Fibroblast of skin of right quadriceps (primary cell): ENCODE data around the gene NCR2.

Source experiments
- DNase-seq: peaks from one replicate; pipeline ENCODE4 v3.0.0-alpha.2; 2013

The NCR2 gene

DNA sequence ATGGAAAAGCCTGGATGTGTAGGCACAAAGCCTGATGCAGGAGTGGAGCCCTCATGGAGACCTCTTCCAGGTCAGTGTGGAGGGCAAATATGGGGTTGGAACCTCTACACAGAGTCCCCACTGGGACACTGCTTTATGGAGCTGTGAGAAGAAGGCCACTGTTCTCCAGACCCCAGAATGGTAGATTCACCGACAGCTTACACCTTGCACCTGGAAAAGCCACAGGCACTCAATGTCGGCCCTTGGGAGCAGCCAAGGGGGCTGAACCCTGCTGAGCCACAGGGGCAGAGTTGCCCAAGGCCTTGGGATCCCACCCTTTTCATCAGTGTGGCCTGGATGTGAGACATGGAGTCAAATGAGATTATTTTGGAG is 24.9 kb downstream of the NCR2 start:
- DNase-seq, result no peak

DNA sequence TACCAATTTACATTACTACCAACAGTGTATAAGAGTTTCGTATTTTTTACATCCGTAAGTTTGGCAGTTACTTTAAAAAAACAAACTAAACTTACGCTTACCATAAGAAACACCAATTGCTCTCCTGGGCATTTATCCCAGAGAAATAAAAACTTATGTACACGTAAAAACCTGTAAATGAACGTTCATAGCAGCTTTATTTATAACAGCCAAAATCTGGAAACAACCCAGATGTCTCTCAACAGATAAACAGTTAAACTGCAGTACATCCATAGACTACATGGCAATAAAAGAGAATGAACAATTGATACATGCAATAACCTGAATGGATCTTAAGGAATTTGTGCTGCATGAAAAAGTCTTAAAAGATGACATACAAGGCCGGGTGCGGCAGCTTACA is 30.7 kb downstream of the NCR2 start:
- no peak for DNase-seq

DNA sequence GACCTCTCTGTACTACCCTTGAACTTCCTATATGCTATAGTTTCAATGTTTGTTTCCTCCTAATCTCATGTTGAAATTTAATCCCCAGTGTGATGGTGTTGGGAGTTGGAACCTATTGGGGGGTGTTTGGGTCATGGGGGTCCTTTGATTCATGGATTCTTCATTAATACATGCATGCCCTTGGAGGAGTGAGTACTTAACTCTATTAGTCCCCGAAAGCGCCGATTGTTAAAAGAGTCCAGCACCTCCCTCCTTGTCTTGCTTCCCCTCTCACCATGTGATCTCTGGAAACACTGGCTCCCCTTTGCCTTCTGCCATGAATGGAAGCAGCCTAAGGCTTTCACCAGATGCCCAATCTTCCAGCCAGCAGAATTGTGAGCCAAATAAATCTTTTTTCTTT is 31.7 kb downstream of the NCR2 start:
- DNase-seq, result no peak

DNA sequence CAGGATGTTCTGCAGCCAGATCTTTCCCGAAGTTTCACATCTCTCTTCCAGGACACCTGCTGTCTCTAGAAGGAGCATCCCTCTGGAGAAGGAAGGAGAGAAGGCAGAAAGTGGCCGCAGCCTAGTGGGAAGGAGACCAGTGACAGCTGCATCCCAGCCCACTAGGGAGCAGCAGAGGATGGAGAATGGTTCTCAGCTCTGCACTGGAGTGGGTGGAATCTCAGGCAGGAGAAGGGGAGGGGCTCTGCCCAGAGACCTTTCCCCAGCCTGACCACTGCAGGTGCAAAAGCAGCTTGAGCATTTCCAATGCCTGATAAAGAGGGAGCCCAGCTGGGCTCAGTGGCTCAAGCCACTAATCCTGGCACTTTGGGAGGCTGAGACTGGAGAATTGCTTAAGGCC is 32.3 kb downstream of the NCR2 start:
- peak; percentile 48 for DNase-seq

DNA sequence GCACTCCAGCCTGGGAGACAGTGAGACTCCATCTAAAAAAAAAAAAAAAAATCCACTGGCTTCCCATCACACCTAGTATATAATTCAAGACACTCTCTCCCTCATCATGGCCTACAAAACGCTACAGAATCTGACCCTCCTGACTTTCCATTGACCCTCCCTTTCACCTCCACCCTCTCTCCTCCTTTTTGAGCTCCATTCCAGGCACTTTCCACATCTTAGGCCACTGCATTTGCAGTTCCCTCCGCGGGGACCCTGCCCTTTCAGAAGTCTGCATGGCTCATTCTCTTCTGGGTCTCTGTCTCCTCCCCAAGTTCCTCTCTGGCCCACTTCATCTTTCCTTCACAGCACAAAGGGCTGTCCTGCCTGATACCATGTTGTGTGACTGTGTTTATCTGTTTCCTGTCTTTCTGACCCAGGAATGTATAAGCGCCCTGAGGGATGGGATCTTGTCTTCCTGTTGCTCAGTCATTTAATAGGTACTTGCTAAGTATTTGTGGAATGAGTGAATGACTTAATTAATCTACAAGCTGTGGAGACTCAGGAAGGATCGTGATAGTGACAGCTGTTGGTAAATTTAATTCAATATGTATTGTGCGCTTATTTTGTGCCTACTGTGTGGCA is 35.2 kb downstream of the NCR2 start:
- DNase-seq, result peak; percentile 15

DNA sequence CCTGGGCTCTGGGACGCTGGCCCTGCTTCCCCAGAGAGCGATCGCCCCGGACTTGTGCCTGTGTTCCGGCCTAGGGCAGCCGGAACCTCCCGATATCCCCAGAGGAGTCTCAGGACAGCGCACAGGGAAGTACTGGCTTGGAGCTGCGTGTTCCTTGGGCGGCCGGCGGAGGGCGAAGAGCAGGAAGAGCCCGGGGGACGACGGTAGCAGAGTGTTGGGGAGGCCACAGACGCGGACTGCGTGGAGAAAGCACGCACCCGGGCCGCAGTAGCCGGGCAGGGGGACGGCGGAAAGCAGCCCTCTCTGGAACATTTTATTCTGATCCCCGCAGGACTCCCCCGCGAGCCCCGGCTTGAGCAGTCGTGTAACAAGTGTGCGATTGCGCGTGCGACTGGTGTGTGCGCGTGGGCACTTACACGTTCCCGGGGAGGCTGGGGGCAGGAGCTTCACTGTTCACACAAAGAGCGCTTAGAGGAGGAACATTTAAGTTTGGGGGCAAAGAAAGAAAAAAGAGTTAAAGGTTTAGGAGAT is 36.1 kb downstream of the NCR2 start:
- DNase-seq, result peak; percentile 32

DNA sequence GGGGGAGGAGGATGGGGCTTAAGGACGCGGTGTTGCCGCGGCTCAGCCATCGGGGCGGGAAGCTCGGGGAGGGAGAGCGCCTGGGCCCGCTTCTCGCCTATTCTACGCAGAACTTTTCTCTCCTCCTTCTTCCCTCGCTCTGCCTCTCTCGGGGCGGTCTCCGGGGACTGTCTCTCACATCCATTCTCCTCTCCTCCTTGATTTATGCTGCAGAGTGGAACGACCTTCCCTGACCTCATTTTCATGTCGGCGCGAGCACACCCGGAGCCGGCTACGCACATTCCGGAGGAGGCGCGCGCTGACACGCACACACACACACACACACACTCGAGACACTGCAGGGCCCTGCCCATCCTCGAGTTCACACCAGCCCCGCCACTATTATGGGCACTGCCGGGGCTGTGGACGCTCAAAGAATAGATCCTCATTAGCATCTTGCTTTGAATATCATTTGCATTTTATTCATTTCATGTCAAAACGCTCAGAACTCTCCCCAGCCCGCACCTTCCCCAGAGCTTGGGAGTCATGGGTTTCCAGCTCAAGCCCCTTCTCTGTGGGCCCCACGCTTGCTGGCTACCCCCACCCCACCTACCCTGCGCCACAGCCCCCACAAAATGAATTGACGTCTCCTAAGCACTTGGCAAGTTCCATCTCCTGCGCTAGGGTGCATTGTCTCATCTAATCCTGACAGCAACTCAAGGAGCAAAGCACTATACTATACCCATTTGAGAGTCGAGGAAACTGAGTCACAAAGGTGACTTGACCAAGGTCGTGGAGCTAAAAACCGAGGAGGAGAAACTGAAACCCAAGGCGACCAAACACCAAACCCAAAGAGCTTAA is 36.8 kb downstream of the NCR2 start:
- peak; percentile 35 for DNase-seq

DNA sequence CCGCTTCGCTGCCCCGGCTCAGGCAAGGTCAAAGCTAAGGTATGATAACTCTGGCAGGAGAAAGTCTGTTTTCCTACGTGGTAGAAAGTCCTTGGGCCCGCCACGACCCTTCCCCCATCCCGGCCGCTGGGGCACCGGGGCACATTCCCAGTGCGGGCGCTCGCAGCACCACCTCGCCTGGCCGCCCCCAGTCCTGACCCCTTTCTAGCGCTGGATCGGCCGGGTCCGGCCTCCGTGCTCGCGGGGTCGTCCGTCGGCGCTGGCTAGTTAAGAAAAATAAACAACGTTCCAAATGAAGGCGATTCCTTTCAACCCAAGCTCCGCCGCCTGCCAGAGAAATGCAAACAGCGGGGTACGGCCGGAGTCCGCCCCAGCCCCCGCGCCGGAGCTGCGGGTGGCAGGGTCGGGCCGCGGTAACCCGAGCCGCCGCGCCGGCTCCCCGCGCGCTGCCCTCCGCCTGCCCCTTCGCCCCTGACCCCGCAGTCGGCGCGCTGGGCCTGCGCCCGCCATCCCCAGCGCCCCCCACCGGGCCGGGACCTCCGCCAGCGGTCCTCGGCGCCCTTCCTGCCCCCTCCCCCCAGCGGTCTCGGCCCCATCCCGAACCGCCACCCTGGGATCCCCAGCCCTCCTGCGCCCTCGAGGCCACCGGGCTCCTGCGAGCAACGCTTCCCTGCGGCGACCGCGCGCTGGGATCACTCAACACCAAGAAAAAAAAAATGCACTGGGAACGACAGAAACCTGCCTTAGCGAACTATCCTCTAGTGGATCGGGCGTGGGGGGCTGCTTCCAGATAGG is 37.6 kb downstream of the NCR2 start:
- DNase-seq, result no peak

DNA sequence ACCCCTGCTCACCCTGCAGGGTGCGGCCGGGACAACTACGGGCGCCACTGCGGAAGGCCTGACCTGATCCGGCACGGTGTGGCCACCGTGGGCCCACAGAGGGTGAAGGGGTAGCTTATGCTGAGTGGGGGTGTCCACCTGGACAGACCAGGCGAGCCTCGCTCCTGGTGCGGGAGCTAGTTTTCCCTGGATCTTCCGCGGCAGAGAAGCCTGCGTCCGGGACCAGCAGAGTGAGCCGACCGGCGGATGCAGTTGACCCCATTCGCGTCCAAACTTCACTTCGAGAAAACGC is 38.2 kb downstream of the NCR2 start:
- no peak for DNase-seq

DNA sequence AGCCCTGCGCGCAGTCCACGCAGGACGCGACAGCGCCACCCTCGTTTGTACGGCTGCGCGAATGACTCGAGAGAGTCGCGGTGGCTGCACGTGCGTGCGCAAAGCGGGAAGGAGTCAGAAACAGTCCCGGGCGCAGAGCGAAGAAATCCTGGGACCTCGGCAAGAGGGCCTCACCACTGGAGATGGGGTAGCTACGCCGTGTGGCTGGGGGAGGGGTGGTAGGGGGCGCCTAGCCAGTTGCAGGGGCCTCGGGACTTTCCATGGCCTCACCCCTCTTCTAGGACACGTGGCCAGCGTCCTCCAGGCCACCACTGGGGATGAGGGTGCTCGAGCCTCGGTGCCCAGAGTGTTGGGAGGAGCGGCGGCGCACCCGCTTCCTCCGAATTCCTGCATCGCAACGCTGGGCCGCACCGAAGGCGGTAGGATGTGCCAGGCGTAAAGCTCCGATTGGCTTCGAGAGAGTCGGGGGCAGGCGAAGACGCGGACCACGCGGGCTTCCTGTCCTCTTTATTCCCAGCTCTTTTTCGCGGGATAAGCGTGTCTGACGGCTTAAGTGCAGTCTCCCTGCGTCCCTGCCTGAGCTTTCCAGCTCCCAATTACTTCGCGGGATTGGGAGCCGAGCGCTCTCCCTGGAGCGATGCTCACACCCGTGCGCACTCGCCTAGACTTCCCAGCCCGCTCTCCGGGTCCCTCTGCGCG is 38.7 kb downstream of the NCR2 start:
- DNase-seq, result peak; percentile 13

DNA sequence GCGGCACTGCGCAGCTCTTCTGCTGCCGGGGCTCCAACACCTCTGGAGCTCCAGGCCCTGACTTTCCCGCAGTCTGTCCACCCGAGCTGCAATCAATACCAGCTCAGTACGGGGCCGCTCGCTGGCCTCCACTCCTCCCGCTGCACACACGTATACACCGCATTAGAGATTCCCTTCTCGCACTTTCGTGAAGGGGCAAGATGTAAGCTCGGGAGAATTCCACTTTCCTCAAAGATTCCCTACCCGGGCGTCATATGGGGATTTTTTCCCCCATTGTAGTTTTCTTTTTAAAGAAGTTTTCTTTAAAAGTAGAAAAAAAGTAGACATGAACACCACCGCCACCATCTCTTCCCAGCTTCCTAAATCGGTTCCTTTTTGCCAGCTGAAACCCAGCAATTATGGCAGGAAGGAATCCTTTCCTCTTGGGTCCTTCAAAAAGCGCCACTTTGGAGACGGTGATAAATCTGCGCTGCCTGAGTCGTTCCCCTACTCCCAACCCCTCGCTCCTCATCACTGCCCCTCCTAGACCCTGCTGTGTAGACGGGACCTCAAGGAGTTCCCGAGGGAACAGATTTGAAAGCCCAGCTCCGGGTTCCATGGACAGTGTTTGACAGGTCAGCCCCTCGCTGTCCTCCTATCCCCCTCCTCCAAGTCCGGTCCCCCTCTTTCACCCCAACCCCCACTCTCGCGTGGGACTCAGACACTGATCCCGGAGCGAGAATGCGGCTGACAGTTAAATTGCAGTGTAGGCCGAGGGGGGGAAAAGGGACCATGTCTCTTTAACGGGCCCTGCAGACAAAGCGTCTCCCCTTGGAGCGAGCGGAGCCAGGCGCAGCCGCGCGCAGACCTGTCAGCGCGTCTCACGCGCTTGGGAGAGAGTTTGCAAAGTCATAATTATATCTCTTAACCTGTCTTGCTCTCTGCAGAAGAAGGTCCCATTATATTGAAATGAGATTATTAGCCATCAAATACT is 39.5 kb downstream of the NCR2 start:
- no peak for DNase-seq

DNA sequence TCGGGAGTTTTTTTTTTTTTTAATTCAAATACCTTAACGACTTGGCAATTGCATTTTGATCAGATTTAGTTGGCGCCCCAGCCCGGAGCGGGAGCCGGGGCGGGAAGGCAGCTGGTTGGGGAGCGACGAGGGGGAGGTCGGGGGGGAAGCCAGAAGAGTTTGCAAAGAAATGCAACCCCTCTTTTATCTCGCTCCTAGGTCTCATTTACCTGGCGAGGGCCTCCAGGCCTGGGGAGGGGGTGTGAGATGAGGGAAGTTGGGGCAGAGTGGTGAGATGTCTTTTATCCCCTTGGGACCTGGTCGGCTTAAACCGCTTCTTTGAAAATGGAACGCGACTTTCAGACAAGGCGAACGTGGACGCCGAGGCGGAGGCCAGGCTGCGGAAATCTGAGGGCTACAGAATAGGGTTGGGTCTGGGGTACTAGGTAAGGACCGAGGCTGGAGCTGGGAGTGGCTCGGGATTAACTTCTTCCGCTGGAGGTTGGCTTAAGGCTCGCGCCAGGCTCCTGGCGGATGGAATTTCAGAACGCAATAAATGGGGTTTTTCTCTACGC is 40.3 kb downstream of the NCR2 start:
- no peak for DNase-seq

DNA sequence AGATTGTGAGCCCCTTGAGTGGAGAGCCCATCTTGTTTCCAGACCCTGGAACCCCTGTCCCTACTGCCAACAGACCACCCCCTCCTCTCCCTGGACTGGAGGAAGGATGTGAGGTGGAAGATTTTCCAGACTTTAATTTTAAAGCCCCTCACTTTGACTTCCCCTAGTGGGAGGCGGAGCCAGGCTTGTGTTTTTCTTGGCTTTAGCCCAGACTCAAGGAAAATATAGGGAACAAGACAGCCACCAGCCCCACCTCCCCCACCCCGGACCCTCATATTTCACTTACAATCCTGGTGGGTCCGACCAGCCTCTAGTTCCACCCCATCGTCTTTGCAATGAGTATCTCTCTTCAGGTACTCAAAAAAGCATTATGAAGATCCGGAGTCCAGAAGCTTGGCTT is 40.8 kb downstream of the NCR2 start:
- DNase-seq, result no peak

DNA sequence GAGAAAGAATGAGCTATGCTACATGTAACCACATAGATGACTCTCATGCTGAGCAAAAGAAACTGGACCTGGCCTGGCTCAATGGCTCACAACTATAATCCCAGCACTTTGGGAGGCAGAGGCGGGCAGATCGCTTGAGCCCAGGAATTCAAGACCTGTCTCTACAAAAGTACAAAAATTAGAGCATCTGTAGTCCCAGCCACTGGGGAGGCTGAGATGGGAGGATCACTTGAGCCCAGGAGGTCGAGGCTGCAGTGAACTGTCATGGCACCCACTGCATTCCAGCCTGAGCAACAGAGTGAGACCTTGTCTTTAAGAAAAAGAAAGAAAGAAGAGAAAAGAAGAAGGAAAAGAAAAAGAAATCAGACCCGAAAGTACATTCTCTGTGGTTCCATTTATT is 41.7 kb downstream of the NCR2 start:
- no peak for DNase-seq

DNA sequence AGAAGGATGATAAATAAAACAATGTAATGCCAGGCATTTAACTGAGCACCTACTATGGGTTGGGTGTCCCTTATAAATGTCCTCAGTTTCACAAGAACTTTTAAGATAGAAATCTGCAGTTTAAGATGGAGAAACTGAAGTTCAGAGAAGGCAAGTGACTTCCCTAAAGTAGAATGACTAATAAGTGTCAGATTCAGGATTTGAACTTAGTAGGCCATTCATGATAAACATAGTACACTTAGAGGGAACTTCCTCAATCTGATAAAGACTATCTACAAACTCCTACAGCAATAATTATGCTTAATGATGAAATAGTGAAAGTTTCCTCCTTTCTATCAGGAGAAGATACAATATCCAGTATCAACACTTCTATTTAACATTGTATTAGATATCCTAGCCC is 43.9 kb downstream of the NCR2 start:
- no peak for DNase-seq

DNA sequence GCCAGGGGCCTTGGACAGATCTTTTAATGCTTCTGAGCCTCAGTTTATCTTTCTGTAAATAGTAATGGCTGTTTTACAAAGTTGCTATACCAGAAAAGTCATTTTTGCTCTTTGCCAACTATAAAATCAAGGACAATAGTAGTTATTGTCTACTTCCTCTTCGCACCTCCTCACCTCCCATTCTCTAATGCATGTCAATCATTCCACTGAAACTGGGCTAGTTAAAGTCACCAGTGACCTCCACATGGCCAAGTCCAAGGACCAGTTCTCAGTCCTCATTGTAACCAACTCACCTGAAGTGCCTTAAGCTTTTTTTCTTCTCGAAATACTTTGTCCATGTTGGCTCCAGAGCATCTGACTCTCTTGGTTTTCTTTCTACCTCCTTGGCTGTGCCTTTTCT is 51.2 kb downstream of the NCR2 start:
- no peak for DNase-seq

DNA sequence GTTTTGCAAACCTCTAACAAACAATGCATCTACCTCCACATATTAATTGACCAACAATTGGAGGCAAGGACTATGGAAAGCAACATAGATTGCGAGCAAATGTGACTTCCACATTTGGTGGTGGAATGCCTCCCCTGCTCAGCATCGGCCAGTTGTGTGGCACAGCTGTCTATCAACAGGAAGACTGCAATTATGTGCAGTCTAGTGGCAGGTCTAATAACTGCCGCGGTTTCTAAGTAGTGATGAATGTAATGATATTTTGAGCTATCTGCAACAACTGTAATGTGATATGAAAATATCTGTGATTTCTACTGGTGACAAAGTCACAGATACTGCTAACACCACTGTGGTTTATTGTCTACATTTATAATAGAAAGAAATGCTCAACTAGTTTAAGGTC is 56.8 kb downstream of the NCR2 start:
- DNase-seq, result no peak

DNA sequence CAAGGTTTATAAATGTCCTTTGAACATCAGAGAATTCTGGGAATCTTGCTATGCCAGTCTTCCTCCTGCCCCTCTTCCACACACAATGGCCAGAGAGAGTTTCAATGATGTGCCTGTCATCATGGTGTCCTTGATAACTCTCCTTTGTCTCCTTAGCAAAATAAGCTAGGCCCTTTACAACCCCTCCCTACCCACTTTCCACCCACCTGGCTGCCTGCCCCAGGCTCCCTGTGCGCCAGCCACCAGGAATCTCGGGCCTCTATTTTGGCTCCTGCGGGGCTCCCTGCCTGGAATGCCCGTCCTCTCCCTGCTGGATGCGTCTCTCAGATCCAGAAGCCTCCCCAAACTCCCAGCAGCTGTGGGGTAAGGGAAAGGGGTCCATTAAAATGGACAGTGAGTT is 60.9 kb downstream of the NCR2 start:
- DNase-seq, result no peak

DNA sequence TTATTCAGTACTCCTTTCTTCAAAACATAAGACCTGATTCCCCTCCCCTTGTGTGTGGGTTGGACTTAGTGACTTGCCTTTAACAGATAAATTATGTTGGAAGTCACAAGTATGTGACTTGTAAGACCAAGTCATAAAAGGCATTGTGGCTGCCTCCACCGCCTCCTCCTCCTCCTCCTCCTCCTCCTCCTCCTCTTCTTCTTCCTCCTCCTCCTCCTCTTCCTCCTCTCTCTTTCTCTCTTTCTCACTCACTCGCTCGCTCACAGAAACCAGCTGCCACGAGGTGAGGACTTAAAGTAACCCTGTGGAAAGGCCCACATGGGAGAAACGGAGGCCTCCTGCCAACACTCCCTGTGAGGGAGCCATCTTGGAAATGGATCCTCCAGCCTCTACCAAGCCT is 64.0 kb downstream of the NCR2 start:
- DNase-seq, result no peak
